Large intestine (tissue), 12 donors: ENCODE data around the gene KL. TPM values are rescaled to one million over a fixed set of nuclear protein-coding genes. Genes with fewer than 3 reads are reported as not detected.

ENCODE experiments used
- DNase-seq, 2 donors: peaks; one replicate each; pipeline versions ENCODE4 v3.0.0 to v3.0.0-alpha.2; 2013
- H3K27ac ChIP-seq: one replicate; pipeline ENCODE4 v1.5.1; 2013; ENCODE audit warnings: low read length
- H3K27me3 ChIP-seq: 2 replicates; pipeline ENCODE4 v1.6.1; 2013; ENCODE audit warnings: low read length; ENCODE audit not compliant: control insufficient read depth, insufficient read depth
- H3K36me3 ChIP-seq: 2 replicates; pipeline ENCODE4 v1.6.1; 2013; ENCODE audit warnings: low read length; ENCODE audit not compliant: control insufficient read depth, insufficient read depth
- H3K4me1 ChIP-seq: one replicate; pipeline ENCODE4 v1.6.1; 2013; ENCODE audit warnings: low read length; ENCODE audit not compliant: control insufficient read depth, insufficient read depth
- H3K4me3 ChIP-seq: one replicate; pipeline ENCODE4 v1.5.1; 2013; ENCODE audit warnings: low read length
- H3K9me3 ChIP-seq: one replicate; pipeline ENCODE4 v1.6.1; 2013; ENCODE audit warnings: mild to moderate bottlenecking, low read depth, low read length, moderate library complexity; ENCODE audit not compliant: control insufficient read depth
- WGBS: methylation state at CpG from one replicate; pipeline ENCODE4 v1.1.5; 2013; ENCODE audit warnings: low lambda C conversion rate; ENCODE audit not compliant: insufficient coverage; 5-methylcytosine and 5-hydroxymethylcytosine counted together
- long read RNA-seq, 11 donors: transcript quantifications; one replicate each; lab custom pipeline, GENCODE V29; 2026
- polyA plus RNA-seq: library from polyadenylated mRNA; unstranded; fragments of 120-200 nt; gene quantifications from one replicate; pipeline ENCODE4 v1.2.1, GENCODE V29; 2013

Gene KL
- 3.9 TPM for polyA plus RNA-seq
- long read RNA-seq, donor 1: 0 reads
- long read RNA-seq, donor 2, full-length matches to known transcripts: 1 of 1 reads
- long read RNA-seq, donor 2, partial matches to known transcripts: 0 of 1 reads
- long read RNA-seq, donor 2, other reads (novel, unspliced or antisense): 0 of 1 reads
- long read RNA-seq, donor 3: 0 reads
- long read RNA-seq, donor 4: 0 reads
- long read RNA-seq, donor 5: 0 reads
- long read RNA-seq, donor 6: 0 reads
- long read RNA-seq, donor 7: 0 reads
- long read RNA-seq, donor 8: 0 reads
- long read RNA-seq, donor 9, partial matches to known transcripts: 0 of 1 reads
- long read RNA-seq, donor 9, other reads (novel, unspliced or antisense): 0 of 1 reads
- long read RNA-seq, donor 10, full-length matches to known transcripts: 1 of 1 reads
- long read RNA-seq, donor 10, partial matches to known transcripts: 0 of 1 reads
- long read RNA-seq, donor 10, other reads (novel, unspliced or antisense): 0 of 1 reads
- long read RNA-seq, donor 11: 0 reads

DNA sequence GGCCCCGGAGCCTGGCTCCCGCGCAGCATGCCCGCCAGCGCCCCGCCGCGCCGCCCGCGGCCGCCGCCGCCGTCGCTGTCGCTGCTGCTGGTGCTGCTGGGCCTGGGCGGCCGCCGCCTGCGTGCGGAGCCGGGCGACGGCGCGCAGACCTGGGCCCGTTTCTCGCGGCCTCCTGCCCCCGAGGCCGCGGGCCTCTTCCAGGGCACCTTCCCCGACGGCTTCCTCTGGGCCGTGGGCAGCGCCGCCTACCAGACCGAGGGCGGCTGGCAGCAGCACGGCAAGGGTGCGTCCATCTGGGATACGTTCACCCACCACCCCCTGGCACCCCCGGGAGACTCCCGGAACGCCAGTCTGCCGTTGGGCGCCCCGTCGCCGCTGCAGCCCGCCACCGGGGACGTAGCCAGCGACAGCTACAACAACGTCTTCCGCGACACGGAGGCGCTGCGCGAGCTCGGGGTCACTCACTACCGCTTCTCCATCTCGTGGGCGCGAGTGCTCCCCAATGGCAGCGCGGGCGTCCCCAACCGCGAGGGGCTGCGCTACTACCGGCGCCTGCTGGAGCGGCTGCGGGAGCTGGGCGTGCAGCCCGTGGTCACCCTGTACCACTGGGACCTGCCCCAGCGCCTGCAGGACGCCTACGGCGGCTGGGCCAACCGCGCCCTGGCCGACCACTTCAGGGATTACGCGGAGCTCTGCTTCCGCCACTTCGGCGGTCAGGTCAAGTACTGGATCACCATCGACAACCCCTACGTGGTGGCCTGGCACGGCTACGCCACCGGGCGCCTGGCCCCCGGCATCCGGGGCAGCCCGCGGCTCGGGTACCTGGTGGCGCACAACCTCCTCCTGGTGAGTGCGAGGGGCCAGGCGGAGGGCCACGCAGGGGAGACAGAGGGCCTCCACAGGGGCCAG, at the start of gene KL:
TSS of gene KL (plus strand) at position 10 of the 909 bp plus-strand sequence. CDS start at position 28, 18 bp downstream.
- Histone ChIP-seq H3K4me3 (peak within 1 kb of the TSS; percentile 56), H3K27ac (peak within 1 kb of the TSS; percentile 48), H3K36me3 (no peaks in the 10 kb centered on the region), H3K27me3 (peaks cover 23% of the 10 kb centered on the region), H3K9me3 (no peaks in the 10 kb centered on the region), H3K4me1 (peaks cover 3% of the 10 kb centered on the region)
- peak; percentile 22 to 70 for DNase-seq
- no CpG with 5 or more reads among the region's 106 CpGs for WGBS

DNA sequence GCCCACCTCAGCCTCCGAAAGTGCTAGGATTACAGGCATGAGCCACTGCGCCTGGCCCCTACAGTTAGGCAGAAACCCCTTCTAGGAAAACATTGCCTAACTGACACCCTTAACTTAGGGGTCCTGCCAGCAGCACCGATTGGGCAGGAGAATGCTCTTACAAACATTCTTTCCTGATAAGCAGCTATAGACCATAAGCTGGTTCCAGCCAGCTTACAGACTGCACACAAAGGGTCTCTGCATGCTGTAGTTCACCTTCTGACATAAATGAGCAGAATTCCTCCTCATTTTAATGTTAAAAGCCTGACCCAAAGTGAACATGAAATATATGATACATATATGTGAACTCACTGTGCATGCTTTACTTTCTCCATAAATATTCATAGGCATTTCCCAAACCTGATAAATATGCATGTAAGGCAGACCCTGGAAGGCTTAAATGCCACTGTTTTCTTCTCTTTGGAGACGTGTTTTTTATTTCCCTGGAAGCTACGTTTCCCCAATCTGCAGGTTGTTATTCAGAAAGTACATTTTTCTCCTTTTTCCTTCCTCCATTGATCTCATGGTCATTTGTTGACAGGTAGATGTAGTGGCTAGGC, 48.5 kb upstream of the KL start:
- H3K9me3 ChIP-seq: no peaks in the 10 kb centered on the region
- no peak for DNase-seq
- no peak overlapping the region for H3K4me3 ChIP-seq
- no peaks in the 10 kb centered on the region for H3K27me3 ChIP-seq
- H3K36me3 ChIP-seq: no peaks in the 10 kb centered on the region
- H3K4me1 ChIP-seq: no peaks in the 10 kb centered on the region
- 85% methylated on average over 2 of the region's 5 CpGs for WGBS
- H3K27ac ChIP-seq: no peak overlapping the region

DNA sequence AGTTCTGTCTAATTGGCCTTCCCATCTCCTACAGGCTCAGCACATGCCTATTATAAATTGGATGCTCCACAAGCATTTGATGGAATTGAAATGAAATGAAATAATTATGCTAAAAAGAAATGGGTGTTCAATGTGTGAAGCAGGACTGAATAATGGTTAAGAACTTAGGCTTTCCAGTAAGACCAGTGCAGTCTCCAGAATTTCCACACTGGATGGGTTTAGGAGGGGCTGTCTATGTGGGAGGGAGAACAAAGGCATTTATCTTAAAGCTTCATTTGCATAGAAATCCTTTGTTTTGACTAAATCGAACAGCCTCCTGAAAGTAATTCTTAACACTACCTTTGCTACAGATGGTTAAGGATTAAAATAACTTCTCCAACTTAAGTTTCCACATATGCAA, 47.9 kb upstream of the KL start:
- Histone ChIP-seq H3K27ac (no peak overlapping the region), H3K36me3 (no peaks in the 10 kb centered on the region)
- WGBS: no CpG with 5 or more reads among the region's 1 CpG

DNA sequence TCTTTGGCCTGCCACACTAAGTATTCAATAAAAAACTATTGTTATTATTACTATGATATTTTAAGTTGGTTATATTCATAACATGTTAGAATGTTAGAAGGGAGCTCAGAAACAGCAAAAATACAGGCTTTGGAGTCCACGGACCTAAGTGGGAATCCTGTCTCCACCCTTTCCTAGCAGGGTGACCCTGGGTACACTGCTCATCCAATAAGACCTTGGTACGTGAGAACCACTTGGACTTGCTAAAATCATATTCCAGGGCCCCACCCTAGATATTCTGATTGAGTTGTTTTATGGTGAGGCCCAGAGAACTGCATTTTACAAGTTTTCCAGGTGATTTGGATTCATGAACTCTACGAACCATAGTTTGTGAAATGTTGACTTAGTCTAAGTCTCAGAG, 47.4 kb upstream of the KL start:
- WGBS: no CpG with 5 or more reads among the region's 3 CpGs
- Histone ChIP-seq H3K4me1 (no peaks in the 10 kb centered on the region), H3K27ac (no peak overlapping the region), H3K36me3 (no peaks in the 10 kb centered on the region), H3K9me3 (no peaks in the 10 kb centered on the region), H3K27me3 (no peaks in the 10 kb centered on the region), H3K4me3 (no peak overlapping the region)
- no peak for DNase-seq

More for the DNA sequence above, 47.9 kb upstream of the KL start:
- no peak overlapping the region for H3K4me3 ChIP-seq
- no peaks in the 10 kb centered on the region for H3K9me3 ChIP-seq
- no peak for DNase-seq
- H3K27me3 ChIP-seq: no peaks in the 10 kb centered on the region
- H3K4me1 ChIP-seq: no peaks in the 10 kb centered on the region

DNA sequence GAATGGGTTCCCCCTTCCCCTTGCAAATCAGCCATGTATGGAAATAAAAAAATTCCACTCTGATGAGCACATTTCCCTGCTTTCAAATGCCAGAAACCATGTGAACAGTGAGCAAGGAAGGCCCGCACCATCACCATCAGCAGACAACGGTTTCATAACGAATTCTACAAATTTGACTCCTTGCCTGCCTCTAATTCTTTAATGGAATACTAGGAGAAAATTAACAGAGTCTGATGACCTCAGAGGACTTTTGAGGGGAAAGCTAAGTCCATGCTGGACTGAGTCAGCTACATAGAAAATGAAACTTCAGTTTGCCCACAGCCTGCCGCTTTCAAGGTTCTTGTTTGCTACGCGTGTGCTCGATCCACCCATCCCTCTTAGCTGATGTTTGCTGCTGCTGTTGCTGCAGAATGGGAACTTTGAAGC, 46.7 kb upstream of the KL start:
- Histone ChIP-seq H3K4me1 (no peaks in the 10 kb centered on the region), H3K27me3 (no peaks in the 10 kb centered on the region), H3K4me3 (no peak overlapping the region), H3K9me3 (no peaks in the 10 kb centered on the region), H3K36me3 (no peaks in the 10 kb centered on the region), H3K27ac (peak overlapping the region; percentile 8)
- no CpG with 5 or more reads among the region's 7 CpGs for WGBS
- peak; percentile 19 to 33 for DNase-seq

DNA sequence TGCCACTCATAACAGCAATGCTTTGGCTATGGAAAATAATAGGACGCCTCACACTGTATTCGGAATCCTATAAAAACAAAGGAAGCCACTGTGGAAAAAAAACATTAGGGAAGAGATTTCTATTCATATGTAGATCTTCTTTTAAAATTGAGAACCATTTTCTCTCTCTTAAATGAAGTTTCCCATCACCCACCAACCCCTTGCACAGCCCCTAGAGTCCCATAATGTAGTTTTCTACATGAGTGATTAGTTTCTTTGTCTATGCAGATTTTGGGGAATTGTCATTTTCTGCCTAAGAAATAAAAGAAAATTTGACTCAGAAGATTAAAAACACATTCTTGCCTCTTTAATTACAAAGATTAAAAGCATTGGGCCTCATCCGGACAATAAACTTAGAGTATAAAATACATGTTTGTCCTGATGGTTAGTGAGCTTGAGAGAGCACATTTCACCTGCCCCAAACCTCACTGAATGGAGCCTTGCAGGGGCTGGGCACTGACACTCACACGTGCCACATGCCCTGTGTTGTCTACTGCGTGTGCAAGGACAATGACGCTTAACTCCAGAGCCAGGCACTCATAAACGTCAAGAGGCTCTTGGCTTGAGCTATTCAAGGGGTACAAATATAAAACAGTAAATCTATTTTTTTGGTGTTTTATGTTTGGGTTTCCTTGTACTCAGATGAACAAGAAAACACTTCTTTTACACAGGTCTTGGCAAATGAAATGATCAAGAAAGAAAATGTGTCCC, 40.0 kb upstream of the KL start:
- no peak for DNase-seq
- Histone ChIP-seq H3K36me3 (no peaks in the 10 kb centered on the region), H3K27me3 (no peaks in the 10 kb centered on the region), H3K4me3 (no peak overlapping the region), H3K27ac (no peak overlapping the region), H3K9me3 (no peaks in the 10 kb centered on the region), H3K4me1 (no peaks in the 10 kb centered on the region)
- 83% methylated on average over 2 of the region's 7 CpGs for WGBS

DNA sequence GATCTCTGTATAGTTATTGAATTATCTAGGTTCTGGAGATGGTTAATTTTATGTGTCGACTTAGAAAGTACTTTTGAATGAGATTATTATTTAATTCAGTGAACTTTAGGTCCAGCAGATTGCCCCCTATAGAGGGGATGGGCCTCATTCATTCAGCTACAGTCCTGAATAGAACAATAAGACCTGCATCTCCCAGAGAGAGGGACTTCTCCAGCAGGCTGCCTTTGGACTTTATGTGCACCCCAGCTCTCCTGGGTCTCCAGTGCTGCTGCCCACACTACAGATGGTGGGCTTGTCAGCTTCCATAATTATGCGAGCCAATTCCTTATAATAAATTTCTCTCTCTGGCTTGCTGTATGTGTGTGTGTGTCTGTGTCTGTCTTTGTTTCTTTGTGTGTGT, 39.3 kb upstream of the KL start:
- no peak for DNase-seq
- no CpG with 5 or more reads among the region's 2 CpGs for WGBS
- Histone ChIP-seq H3K4me1 (no peaks in the 10 kb centered on the region), H3K4me3 (no peak overlapping the region), H3K36me3 (no peaks in the 10 kb centered on the region), H3K27me3 (no peaks in the 10 kb centered on the region), H3K27ac (no peak overlapping the region), H3K9me3 (no peaks in the 10 kb centered on the region)

DNA sequence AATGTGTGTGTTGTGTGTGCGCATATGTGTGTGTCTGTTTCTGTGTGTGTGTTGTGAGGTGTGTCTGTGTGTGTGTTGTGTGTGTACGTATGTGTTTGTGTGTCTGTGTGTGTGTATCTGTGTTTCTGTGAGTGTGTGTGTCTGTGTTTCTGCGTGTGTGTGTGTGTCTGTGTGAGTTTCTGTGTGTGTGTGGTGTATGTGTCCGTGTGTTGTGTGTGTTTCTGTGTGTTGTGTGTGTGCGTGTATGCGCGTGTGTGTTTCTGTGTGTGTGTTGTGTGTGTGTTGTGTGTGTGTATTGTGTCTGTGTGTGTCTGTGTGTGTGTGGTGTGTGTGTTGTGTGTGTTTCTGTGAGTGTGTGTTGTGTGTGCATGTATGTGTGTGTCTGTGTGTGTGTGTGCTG, 38.9 kb upstream of the KL start:
- H3K4me3 ChIP-seq: no peak overlapping the region
- H3K9me3 ChIP-seq: no peaks in the 10 kb centered on the region
- H3K27ac ChIP-seq: no peak overlapping the region
- no peaks in the 10 kb centered on the region for H3K4me1 ChIP-seq
- no peaks in the 10 kb centered on the region for H3K36me3 ChIP-seq
- WGBS: no CpG with 5 or more reads among the region's 7 CpGs
- no peak for DNase-seq
- no peaks in the 10 kb centered on the region for H3K27me3 ChIP-seq

DNA sequence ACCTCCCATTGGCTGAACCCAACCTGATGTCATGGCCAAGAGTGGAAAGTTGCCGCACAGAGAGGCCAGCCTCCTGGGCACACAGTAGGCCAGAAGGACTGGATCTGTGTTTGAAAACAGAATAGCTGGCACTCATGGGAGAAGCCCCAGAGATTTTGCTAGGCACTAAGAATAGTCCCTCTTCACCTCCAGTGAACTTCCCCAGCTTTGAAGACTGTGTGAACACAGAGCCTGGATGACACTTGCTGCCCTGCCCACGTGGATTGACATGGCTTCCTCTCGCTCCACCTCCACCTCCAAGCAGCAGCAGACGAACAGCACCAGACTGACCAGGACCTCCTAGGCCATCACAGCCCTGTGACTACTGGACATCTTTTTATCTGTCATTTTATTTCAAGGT, 37.9 kb upstream of the KL start:
- WGBS: no CpG with 5 or more reads among the region's 4 CpGs
- Histone ChIP-seq H3K36me3 (no peaks in the 10 kb centered on the region), H3K4me3 (no peak overlapping the region), H3K27ac (no peak overlapping the region), H3K9me3 (no peaks in the 10 kb centered on the region), H3K4me1 (no peaks in the 10 kb centered on the region), H3K27me3 (no peaks in the 10 kb centered on the region)
- no peak for DNase-seq
